ENCODE results near the gene ATXN7L3.

Gene ATXN7L3

DNA sequence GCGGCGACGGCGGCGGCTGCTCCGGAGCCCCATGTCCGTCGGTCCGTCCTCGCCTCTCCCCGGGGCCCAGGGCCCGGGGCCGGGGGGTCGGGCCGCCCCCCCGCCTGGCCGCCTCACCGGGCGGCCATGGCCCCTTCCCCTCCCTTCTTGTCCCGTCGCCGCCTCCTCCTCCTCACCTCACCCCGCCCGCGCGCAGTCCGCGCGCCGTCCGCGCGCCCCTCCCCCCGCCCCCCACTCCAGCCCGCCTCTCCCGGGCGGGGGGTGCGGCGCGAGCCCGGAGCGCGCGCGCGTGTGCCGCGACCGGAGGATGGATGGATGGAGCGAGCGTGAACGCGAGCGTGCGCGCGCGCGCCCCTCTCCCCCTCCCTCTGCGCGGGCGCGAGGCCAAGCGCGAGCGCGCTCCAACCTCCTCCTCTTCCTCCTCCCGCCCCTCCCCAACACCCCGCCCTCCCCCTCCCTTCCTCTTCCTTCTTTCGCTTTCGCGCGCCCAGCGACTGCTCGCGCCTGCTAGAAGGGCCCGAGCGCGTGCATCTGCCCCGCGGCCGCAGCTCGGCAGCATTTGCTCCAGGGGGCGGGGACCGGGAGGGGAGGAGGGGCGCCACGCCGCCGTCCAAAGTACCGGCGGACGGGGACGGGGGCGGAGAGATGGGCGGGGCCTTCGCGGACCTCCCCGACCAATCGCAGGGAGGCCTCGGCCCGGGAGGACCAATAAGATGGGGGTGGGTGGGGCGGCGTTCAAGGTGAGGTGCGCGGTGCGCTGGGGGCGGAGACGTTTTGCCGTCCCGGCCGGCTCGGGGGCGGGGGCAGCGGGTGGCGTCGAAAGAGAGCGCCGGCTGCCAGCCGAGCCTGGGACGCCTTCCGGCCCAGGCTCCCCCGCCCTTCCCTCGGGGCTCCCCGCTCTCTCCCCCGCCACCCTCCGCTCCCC, at the start of gene ATXN7L3 (continued):
- no peak for TF ChIP-seq ZNF610 (tag by site-specific recombination; IDR thresholded peaks at IDR 0.05; ENCODE audit: borderline replicate concordance)
- TF ChIP-seq, protein P1, sequence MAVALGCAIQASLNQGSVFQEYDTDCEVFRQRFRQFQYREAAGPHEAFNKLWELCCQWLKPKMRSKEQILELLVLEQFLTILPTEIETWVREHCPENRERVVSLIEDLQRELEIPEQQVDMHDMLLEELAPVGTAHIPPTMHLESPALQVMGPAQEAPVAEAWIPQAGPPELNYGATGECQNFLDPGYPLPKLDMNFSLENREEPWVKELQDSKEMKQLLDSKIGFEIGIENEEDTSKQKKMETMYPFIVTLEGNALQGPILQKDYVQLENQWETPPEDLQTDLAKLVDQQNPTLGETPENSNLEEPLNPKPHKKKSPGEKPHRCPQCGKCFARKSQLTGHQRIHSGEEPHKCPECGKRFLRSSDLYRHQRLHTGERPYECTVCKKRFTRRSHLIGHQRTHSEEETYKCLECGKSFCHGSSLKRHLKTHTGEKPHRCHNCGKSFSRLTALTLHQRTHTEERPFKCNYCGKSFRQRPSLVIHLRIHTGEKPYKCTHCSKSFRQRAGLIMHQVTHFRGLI (tag by site-specific recombination; IDR thresholded peaks at IDR 0.05) = no peak
- no peak for TF ChIP-seq ZNF416 (tag by site-specific recombination; IDR thresholded peaks at IDR 0.05)
- TF ChIP-seq, protein P2, sequence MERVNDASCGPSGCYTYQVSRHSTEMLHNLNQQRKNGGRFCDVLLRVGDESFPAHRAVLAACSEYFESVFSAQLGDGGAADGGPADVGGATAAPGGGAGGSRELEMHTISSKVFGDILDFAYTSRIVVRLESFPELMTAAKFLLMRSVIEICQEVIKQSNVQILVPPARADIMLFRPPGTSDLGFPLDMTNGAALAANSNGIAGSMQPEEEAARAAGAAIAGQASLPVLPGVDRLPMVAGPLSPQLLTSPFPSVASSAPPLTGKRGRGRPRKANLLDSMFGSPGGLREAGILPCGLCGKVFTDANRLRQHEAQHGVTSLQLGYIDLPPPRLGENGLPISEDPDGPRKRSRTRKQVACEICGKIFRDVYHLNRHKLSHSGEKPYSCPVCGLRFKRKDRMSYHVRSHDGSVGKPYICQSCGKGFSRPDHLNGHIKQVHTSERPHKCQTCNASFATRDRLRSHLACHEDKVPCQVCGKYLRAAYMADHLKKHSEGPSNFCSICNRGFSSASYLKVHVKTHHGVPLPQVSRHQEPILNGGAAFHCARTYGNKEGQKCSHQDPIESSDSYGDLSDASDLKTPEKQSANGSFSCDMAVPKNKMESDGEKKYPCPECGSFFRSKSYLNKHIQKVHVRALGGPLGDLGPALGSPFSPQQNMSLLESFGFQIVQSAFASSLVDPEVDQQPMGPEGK (tag by site-specific recombination; IDR thresholded peaks at IDR 0.05) = peak; percentile 91
- TF ChIP-seq ZBTB20 (tag by site-specific recombination; IDR thresholded peaks at IDR 0.05) = no peak
- no peak for TF ChIP-seq ZFP3 (tag by site-specific recombination; IDR thresholded peaks at IDR 0.05; ENCODE audit: low read depth)
- TF ChIP-seq MEIS1 (CRISPR knock-in tag; IDR thresholded peaks at IDR 0.05; ENCODE audit: borderline replicate concordance) = no peak
- no peak for TF ChIP-seq YY1 (tag by site-specific recombination; IDR thresholded peaks at IDR 0.05)
- TF ChIP-seq, protein P3, sequence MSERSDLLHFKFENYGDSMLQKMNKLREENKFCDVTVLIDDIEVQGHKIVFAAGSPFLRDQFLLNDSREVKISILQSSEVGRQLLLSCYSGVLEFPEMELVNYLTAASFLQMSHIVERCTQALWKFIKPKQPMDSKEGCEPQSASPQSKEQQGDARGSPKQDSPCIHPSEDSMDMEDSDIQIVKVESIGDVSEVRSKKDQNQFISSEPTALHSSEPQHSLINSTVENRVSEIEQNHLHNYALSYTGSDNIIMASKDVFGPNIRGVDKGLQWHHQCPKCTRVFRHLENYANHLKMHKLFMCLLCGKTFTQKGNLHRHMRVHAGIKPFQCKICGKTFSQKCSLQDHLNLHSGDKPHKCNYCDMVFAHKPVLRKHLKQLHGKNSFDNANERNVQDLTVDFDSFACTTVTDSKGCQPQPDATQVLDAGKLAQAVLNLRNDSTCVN (tag by site-specific recombination; optimal IDR thresholded peaks at IDR 0.05) = peak; percentile 72
- no peak for TF ChIP-seq ZNF660 (tag by site-specific recombination; IDR thresholded peaks at IDR 0.05)
- no peak for TF ChIP-seq ZNF169 (tag by site-specific recombination; IDR thresholded peaks at IDR 0.05)
- no peak for TF ChIP-seq ZNF341 (tag by site-specific recombination; IDR thresholded peaks at IDR 0.05; ENCODE audit: low read depth)
- TF ChIP-seq ZNF654 (tag by site-specific recombination; IDR thresholded peaks at IDR 0.05; ENCODE audit: low read depth) = no peak
- TF ChIP-seq SCRT2 (tag by site-specific recombination; IDR thresholded peaks at IDR 0.05) = no peak

DNA sequence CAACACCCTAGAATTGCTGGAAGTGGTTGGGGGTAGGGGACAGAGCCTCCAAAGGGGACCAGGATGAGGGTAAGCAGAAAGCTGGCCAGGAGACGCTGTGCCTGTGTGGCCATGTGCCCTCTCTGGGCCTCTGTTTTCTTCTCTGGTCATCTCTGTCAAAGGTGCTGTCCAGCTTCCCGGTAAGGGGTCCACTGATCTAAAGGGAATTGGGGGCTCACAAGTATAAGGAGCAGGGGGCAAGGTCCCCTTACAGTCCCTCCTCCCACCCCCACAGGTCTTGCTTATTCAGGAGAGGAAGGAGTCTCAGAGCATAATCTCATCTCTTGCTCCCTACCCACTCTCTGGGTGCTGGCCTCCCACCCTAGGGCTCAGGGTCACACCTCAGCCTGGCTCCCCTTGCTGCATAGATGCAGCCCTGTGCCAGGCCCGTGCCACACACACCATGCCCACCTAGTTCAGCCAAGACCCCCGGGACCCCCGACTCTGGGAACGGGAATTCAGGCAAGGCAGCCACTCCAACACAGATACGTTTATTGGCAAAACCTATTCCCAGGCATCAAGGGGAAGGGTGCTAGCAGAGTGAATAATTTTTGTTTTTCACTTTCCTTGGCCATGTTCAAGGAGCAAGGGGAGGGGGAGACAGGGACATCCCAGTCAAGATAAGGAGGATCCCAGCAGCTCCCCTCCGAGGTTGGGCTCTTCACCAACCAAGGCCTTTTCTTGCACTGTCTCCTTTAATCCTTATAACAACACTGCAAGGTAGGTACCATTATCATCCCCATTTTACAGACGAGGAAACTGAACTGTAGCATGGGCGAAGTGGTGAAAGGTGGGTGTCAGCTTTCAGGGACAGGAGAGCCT, 48.4 kb upstream of the ATXN7L3 start:
- H3K36me3 ChIP-seq (ENCODE audit: control insufficient read depth in 2 of 2, insufficient read depth in 1 of 2, low read length in 2 of 2) = no peaks in the 10 kb centered on the region
- 0 out of 2 replicates have a peak, but pooled peaks cover 2% of the 10 kb centered on the region for H3K4me1 ChIP-seq (ENCODE audit: control insufficient read depth, insufficient read depth, low read length)
- H3K9me3 ChIP-seq (ENCODE audit: control insufficient read depth, insufficient read depth, low read depth, low read length) = no peaks in the 10 kb centered on the region
- POLR2A ChIA-PET = interaction anchor here (0.6 to 1.1 kb wide), 2 partner anchors 27 to 291 kb away, joined by 4 read pairs; no protein-coding TSS in a partner anchor
- H3K27ac ChIP-seq (ENCODE audit: extremely low read depth, low read depth, low read length) = no peak overlapping the region
- no peak overlapping the region for H3K4me3 ChIP-seq (ENCODE audit: low read depth, low read length)
- TF ChIP-seq EGR2 (tag by site-specific recombination; IDR thresholded peaks at IDR 0.05; ENCODE audit: low read depth) (no peak), TCF7L2 (IDR thresholded peaks at IDR 0.05; ENCODE audit: borderline replicate concordance, low read depth, low read length) (no peak), ZNF792 (tag by site-specific recombination; IDR thresholded peaks at IDR 0.05) (no peak), REPIN1 (tag by site-specific recombination; IDR thresholded peaks at IDR 0.05; ENCODE audit: low read depth) (no peak), SETDB1 (IDR thresholded peaks at IDR 0.05; ENCODE audit: insufficient read length, low read length) (no peak), ZNF16 (tag by site-specific recombination; IDR thresholded peaks at IDR 0.05; ENCODE audit: low read depth) (no peak), ZNF768 (tag by site-specific recombination; IDR thresholded peaks at IDR 0.05) (no peak), ZNF433 (tag by site-specific recombination; IDR thresholded peaks at IDR 0.05; ENCODE audit: low read depth) (no peak), HOXC10 (CRISPR knock-in tag; IDR thresholded peaks at IDR 0.05) (no peak)
- TF ChIP-seq, protein P4, sequence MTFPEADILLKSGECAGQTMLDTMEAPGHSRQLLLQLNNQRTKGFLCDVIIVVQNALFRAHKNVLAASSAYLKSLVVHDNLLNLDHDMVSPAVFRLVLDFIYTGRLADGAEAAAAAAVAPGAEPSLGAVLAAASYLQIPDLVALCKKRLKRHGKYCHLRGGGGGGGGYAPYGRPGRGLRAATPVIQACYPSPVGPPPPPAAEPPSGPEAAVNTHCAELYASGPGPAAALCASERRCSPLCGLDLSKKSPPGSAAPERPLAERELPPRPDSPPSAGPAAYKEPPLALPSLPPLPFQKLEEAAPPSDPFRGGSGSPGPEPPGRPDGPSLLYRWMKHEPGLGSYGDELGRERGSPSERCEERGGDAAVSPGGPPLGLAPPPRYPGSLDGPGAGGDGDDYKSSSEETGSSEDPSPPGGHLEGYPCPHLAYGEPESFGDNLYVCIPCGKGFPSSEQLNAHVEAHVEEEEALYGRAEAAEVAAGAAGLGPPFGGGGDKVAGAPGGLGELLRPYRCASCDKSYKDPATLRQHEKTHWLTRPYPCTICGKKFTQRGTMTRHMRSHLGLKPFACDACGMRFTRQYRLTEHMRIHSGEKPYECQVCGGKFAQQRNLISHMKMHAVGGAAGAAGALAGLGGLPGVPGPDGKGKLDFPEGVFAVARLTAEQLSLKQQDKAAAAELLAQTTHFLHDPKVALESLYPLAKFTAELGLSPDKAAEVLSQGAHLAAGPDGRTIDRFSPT (tag by site-specific recombination; IDR thresholded peaks at IDR 0.05) = no peak
- TF ChIP-seq, protein P1 (tag by site-specific recombination; IDR thresholded peaks at IDR 0.05) = no peak
- CTCF ChIA-PET = interaction anchor here (0.6 to 1.2 kb wide), 2 partner anchors 55 to 678 kb away, joined by 3 to 5 read pairs; no protein-coding TSS in a partner anchor
